Measurements from ENCODE around the gene P2RY8.

P2RY8 gene

GRCh38 chrX:1419545-1420355 is 117.2 kb downstream of the P2RY8 start:
- no peak for DNase-seq (ENCODE audit: low read depth in 1 of 2, low spot score in 1 of 2)

- no peak for DNase-seq (ENCODE audit: low read depth in 1 of 2, low spot score in 1 of 2)
Observed at GRCh38 chrX:1418901-1419544, 118.0 kb downstream of the P2RY8 start.

DNA sequence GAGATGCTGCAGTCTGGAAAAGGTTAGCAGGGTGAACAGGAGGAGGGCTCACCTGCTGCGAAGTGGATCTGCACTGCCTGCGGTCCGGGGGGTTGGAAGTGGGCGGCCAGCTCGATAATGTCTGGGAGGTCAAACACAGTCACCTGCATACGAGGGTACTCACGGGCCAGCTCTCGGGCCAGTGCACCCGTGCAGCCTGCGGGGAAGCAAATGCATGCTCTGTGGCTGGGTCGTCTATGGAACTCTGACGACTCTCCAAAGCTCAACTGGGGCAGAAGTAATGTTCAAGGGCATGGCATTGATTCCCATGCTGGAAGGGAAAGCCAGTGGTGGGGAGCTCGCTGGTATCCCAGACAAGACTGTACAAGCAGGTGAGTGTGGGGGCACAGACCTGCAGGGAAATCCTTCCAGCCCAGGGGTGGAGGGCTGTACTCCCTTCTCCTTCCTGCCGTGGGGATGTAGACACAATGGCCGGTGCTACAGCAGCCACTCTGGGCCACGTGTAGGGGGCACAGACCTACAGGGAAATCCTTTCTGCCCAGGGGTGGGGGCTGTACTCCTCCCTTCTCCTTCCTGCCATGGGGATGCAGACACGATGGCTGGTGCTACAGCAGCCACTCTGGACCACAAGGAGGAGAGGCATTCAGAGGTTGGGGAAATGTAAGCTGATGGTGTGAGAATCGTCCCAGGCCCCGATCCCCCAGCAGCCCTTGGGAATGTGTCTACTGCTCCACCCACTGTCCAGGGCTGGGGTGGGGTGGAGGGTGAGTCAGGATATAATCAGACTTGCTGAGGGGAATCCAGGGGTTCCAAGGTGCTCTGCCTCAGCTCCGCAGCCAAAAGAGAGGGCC is 118.8 kb downstream of the P2RY8 start:
- DNase-seq (ENCODE audit: low read depth in 1 of 2, low spot score in 1 of 2) = no peak

- no peak for DNase-seq (ENCODE audit: low read depth in 1 of 2, low spot score in 1 of 2)
Observed at GRCh38 chrX:1416965-1417760, 119.8 kb downstream of the P2RY8 start.

- DNase-seq (ENCODE audit: low read depth in 1 of 2, low spot score in 1 of 2) = no peak
Observed at GRCh38 chrX:1416327-1416784, 120.6 kb downstream of the P2RY8 start.

All from stimulated activated CD4-positive, alpha-beta T cell treated with anti-CD3 and anti-CD28 coated beads, Interleukin-15, amount 100 ng/mL, for 1 hour (primary cell).